SK-MEL-5 (cell line): ENCODE results near the gene MRAS. TPM values are rescaled to one million over a fixed set of nuclear protein-coding genes. Genes with fewer than 3 reads are reported as not detected.

ENCODE experiments used
- DNase-seq: peaks from one replicate; pipeline ENCODE4 v3.0.0-alpha.2; 2016; ENCODE audit warnings: low read depth, low spot score
- in situ Hi-C: cut with HindIII; loops from 2 replicates; pipeline ENCODE4 v1.10.0; 2016; ENCODE audit warnings: low sequenced_read_pairs, high pct_unique_total_duplicates, low pct_unique_long_range_greater_than_20kb
- total RNA-seq: library from RNA; depleted of rRNA; stranded (reverse); fragments of >200 nt; shearing (Covaris generic); gene quantifications from 2 replicates; pipeline ENCODE4 v1.2.3, GENCODE V29; 2014

Gene MRAS
- total RNA-seq, 1 experiment from 2014 or later, result 6.5 TPM

- no peak for DNase-seq
- in situ Hi-C loops, result no loop called here
Measured at GRCh38 chr3:138360869-138361525, 12.6 kb downstream of the MRAS start.

GRCh38 chr3:138361561-138361971, 13.2 kb downstream of the MRAS start:
- DNase-seq, result no peak
- in situ Hi-C loops, result no loop called here

GRCh38 chr3:138362538-138362937, 14.2 kb downstream of the MRAS start:
- DNase-seq, result no peak
- in situ Hi-C loops, result no loop called here

- no peak for DNase-seq
- in situ Hi-C loops, result no loop called here
Measured at GRCh38 chr3:138363322-138363721, 14.9 kb downstream of the MRAS start.

GRCh38 chr3:138364356-138365252, 16.2 kb downstream of the MRAS start:
- DNase-seq, result no peak
- in situ Hi-C loops, result no loop called here

GRCh38 chr3:138365253-138365555, 16.8 kb downstream of the MRAS start:
- DNase-seq, result no peak
- in situ Hi-C loops, result no loop called here

GRCh38 chr3:138366006-138366759, 17.8 kb downstream of the MRAS start:
- in situ Hi-C loops, result no loop called here
- no peak for DNase-seq

GRCh38 chr3:138367326-138367850, 19.0 kb downstream of the MRAS start:
- in situ Hi-C loops, result no loop called here
- no peak for DNase-seq

- in situ Hi-C loops, result no loop called here
- no peak for DNase-seq
Measured at GRCh38 chr3:138367911-138368310, 19.5 kb downstream of the MRAS start.

GRCh38 chr3:138369151-138369900, 20.9 kb downstream of the MRAS start:
- in situ Hi-C loops, result no loop called here
- no peak for DNase-seq

GRCh38 chr3:138370321-138370720, 21.9 kb downstream of the MRAS start:
- in situ Hi-C loops, result no loop called here
- no peak for DNase-seq

GRCh38 chr3:138371070-138371965, 22.9 kb downstream of the MRAS start:
- in situ Hi-C loops, result no loop called here
- DNase-seq, result no peak

- in situ Hi-C loops, result no loop called here
- DNase-seq, result no peak
Measured at GRCh38 chr3:138373087-138373735, 24.8 kb downstream of the MRAS start.

GRCh38 chr3:138373736-138374094, 25.3 kb downstream of the MRAS start:
- no peak for DNase-seq
- in situ Hi-C loops, result no loop called here

GRCh38 chr3:138374573-138375134, 26.3 kb downstream of the MRAS start:
- in situ Hi-C loops, result no loop called here
- DNase-seq, result no peak

GRCh38 chr3:138375447-138375846, 27.1 kb downstream of the MRAS start:
- DNase-seq, result no peak
- in situ Hi-C loops, result no loop called here
